Cardiac septum (tissue), 1 donor: ENCODE results near the gene FXYD6. TPM values are rescaled to one million over a fixed set of nuclear protein-coding genes. Genes with fewer than 3 reads are reported as not detected.

Source experiments
- DNase-seq: peaks from one replicate; pipeline ENCODE4 v3.0.0-alpha.2; 2020; ENCODE audit warnings: low spot score
- intact Hi-C: fragments of 100-400 bp; cut with DNase I; formaldehyde crosslinking; loops from one replicate; pipeline ENCODE4 v1.14.0; 2022
- total RNA-seq: library from RNA; stranded (reverse); fragmentation: NEBNext Ultra II Directional; extraction: Animal tissue kit (Norgen Biotek cat#: 25700); gene quantifications from one replicate; pipeline ENCODE4 v1.2.1, GENCODE V29; 2021
- donor health status: DM: no; HTN: no; CAD: no.

Gene FXYD6
- total RNA-seq, 1 donor from 2014 or later, result 28.0 TPM

DNA sequence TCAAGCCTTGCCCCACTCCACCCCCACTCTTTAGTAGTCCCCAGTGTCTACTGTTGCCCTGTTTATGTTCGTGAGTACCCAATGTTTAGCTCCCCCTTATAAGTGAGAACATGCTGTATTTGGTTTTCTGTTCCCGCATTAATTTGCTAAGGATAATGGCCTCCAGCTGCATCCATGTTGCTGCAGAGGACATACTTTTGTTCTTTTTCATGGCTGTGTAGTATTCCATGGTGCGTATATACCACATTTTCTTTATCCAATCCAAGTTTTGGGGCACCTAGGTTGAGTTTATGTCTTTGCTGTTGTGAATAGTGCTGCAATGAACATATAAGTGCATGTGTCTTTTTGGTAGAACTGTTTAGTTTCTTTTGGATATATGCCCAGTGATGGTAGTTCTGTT, 16.2 kb upstream of the FXYD6 start:
- intact Hi-C loops, result no loop called here

DNA sequence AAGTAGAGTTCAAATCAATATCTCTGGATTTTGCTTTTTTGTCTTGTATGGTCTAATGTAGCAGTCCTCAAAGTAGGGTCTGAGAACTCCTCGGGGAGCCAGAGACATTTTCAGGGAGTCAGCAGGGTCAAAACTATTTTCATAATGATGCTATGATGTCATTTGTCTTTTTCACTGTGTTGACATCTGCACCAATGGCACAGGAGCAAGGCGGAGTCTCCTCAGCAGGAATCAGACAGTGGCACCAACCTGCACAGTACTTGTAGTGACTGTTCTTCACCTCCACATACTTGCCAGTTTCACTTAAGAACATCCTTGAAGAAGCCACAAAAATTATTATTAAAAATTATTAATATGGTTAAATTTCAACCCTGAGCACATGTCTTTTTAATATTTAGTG, 14.9 kb upstream of the FXYD6 start:
- DNase-seq, result no peak
- intact Hi-C loops, result no loop called here

More for the DNA sequence above, 16.2 kb upstream of the FXYD6 start:
- peak; percentile 5 for DNase-seq

DNA sequence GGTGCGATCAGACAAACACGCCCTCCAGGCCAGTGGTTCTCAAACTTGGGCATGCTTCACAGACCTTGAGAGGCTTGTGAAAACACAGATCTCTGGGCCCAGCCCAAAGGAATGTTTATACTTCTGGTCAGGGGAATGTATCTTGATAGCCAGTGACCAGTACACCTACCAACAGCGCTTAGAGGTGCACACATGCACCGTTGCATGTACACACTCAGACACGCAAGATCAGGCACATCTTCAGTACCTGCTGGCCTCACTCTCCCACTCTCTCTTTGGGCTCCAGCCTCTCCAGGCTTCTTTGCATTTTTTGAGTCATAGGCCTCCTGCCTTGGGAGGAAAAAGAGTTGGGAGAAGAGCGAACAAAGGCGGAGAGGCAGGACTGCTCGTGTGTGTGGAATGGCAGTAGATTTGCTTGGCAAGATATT, 11.7 kb upstream of the FXYD6 start:
- intact Hi-C loops, result no loop called here
- DNase-seq, result no peak

DNA sequence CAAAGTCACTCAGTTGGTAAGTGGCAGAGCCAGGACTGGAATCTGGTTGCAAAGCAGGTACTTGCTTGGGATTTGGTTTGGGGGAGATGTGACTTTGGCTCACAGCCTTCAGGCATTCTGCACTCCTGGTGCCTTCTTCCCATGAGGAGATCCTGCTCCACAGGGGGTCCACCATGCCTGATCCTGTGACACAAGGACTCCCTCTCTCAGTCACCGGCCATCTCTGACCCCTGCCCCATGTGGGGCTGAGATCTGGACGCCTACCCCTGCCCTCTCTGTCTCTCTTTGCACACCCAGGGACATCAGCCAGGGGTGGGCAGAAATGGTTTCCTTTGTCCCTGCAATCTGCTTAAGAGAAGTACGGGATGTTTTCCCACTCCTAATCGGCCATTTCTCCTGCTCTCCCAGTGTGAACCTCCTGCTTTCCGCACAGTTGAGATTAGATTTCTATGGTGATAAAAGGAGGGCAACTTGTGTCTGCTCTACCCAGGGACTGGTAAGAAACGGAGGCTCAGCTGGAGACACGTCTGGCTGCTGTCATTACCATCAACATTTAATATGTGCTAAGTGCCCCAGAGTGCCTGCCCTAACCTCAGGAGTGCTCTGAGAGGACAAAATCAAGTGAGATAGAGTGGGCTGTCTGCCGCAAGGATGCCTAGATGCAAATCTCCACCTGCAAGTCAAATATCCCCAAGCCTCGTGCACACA, 11.1 kb upstream of the FXYD6 start:
- DNase-seq, result no peak

DNA sequence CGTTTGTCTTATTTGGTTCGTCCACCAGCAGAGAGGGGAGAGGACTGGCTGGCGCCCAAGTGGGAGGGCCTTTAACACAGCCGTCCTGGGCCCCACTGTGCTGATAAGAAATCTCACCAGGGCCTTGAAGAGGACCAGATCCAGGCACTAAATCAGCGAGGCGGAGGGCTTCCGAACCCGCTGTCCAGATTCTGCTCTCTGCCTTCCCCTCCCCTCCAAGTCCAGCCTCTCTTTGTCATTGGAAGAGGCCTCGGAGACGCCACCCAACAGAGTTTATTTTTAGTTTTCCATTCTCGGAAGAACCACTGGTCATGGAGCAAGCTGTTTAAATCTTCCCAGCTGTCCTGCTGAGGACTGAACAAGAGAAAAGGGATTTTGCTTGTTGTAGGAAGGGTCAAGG, 9.3 kb upstream of the FXYD6 start:
- intact Hi-C loops, result no loop called here
- peak; percentile 84 for DNase-seq

More for the DNA sequence above, 11.1 kb upstream of the FXYD6 start:
- intact Hi-C loops, result no loop called here

DNA sequence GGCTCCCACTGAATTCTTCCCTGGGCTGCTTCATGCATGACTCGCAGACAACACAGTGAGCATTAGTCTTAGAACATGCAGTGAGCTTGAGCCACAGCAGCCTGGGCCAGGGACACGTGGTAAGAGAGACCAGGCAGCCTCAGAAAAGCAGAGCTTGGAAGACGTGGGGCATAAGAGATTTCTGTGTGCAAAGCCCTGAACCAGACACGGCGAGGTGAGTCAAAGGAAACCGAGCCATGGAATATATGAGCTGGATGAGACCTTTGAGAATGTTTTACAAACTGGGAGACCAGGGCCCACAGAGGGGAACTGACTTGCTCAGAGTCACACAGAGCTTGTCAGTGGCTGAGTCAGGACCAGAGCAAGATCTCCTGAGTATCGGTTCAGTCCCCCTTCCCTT, 8.5 kb upstream of the FXYD6 start:
- intact Hi-C loops, result no loop called here
- no peak for DNase-seq

DNA sequence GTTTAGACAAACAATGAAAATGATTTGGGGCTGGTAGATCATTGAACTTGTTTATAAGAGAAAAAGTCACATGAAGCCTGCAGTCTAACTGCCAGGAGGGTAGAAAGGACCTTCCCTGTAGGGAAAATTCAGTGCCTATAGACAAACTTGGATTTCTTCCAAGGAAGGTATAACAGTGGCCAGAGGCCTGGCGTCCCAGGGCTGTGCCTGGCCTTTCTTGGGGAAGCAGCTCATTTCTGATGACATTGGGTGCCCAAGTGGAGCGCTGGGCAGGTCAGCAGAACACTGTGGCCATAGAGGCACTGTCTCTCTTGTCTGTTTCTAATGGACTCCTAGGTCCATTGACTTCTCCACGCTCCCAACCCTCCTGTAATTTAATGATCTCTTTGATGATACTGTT, 6.6 kb upstream of the FXYD6 start:
- intact Hi-C loops, result no loop called here
- no peak for DNase-seq

DNA sequence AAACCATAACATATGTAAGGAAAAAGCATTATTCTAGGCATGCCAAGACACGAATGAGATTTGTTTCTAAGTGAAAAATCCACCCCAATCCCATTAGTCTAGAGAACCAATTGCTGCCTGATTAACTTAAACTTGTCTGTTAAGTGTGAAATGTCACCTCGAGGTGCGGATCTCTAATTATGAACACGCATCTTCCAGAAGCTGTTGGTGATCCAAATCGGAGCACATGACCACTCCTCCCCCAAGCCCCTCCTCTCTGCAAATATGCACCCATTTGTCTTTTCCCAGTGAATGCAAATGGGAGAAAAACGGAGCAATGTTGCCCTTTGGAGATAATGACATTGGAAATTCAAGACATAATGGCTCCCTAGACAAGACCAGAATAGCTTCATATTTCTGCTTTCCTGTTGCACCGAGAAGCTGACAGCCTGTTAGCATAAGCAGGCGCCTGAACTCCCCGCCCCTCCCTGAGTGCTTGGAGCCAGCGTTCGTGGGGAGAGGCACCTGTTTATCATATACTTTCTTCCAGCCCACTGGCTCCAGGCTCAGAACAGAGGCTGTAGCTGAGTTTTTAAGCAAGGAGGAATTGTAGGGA, 6.0 kb upstream of the FXYD6 start:
- intact Hi-C loops, result no loop called here
- DNase-seq, result no peak

DNA sequence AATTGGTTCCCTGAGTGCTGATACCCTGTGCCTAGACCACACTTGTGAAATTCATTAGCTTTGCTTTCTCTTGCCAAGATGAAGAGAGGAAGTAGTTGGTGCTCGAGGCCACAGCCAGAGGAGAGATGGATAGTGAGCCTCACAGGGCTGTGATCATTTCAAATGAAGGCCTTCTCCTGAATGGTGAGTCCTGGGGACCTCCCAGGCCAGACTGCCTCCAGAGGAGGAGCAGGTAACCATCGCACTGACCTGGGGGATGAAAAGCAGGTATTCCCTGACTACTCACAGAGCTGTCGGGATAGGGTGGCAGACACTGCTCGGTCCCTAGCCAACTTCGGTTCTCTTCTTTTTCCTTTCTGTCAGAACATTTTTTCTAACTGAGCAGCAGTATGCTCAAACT, 4.8 kb upstream of the FXYD6 start:
- no peak for DNase-seq
- intact Hi-C loops, result no loop called here

DNA sequence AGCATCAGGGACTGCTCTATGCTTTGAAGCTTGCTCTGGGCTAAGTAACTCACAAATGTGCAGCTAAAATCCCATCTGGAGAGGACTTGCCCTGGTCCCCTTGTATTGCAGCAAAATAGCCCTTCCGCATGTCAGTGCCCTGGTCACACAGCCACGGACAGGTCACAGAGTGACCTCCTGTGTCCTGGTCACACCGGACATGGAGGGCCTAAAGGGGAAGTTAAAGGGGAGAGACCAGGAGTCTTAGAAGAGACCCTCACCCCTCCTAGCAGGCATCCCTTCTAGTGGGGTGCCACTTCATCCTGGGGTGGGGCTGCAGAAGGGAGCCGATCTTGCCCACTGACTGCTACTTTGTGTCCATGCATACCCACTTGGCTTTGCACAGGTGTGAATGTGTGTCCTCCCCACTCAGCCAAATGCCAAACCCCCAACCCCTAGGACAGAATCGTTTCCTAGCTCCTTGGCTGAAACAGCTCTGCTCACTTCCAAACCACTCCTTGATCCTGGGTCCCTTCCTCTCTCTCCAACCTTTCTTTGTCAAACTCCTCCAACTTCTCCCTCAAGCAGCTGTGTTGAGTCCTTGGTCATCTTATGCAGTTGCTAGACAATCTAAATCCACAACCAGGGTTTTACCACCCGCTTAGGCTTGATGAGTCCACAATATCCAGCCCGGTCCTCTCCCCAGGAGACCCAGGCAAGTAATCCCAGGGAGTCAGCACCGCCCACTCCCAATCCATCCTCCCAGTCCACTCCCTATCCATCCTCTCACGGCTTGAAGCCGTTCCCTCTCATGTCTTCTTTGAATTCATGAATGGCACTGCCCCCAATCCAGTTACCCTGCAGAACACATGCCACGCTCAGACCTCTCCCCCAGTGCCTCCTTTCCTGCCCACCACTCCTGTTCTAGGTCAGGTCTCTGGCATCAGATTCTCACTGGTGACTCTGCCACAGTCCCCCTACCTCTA, 3.3 kb upstream of the FXYD6 start:
- DNase-seq, result no peak
- intact Hi-C loops, result no loop called here

DNA sequence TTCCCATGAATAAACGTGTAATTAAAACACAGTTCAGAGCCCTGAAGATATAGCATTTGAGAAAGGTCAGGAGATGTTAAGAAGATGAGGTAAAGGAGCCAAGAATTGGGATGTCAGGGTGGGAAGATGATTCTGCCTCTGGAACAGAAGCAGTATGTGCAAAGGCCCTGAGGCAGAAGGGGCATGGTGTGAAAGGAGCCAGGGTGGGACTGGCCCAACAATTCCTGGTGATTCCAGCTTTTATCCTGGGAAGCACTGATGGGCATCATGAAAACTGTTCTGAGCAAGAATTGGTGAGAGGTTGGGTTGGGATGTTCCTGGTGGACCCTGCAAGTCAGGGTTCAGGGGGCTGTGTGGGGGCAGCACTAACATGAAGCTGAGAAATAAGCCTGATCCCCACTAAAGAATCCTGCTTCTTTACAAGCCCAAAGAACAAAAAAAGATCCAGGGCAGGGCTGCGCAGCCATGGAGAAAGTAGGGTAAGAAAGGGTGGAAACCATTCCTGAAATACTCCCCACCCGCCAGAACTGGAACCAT, 2.5 kb upstream of the FXYD6 start:
- no peak for DNase-seq
- intact Hi-C loops, result no loop called here

DNA sequence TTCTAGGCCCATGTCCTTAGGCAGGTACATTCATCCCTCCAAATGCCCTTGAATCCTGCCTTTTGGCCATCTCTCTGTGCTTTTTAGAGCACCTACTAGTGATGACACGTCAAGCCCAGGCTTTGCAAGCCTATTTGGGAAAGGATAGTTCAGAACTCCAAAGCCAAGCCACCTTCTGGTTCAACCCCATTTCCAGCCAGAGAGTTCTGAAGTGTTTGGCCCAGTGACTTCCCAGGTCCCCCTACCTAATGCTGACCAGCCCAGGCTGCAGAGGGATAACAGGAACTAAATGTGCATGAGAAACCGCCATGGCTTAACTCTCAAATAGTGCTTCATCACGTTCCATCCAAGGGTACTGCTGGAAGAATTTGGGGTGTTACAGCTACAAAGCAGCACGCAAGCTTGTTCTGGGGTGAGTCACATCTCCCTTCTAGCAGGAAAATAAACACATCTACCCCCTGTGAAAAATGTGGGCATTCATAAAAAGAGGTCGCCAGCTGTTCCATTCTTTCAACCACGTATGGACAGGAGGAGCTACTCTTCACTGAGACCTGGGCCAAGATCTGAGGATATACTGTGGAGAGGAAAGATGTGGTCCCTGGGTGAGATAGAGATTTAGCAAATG, 2.0 kb upstream of the FXYD6 start:
- no peak for DNase-seq
- intact Hi-C loops, result no loop called here

DNA sequence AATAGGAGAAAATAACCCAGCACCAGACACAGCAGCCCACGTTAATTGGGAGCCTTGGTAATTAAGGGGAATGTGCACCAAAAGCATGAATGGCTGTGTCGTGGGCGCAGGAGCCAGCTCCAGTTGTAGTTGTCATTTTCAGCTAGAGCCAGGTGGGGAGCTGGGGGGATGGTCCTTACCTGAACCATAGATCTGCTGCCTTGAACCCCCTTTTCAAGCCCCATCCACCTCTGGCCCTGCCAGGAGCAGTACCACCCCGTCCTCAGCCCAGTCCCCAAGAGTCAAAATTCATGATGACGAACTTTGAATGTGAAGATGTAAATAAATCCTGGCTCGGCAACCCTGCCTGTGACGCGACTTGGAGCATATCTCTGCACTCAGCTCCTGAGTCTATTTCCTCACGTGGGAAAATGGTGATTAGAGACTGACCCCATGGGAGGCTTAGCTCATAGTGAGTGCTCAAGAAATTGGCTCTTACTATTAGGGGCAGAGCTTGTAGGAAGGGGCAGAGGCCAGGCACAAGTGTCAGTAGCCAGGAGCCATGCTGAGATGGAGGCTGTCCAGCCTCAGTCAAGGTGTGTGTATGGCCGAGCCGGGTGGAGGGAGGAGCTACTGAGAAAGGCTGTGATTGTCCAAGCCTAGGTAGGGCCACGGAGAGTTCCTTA, 794 bp upstream of the FXYD6 start:
- intact Hi-C loops, result no loop called here
- no peak for DNase-seq

DNA sequence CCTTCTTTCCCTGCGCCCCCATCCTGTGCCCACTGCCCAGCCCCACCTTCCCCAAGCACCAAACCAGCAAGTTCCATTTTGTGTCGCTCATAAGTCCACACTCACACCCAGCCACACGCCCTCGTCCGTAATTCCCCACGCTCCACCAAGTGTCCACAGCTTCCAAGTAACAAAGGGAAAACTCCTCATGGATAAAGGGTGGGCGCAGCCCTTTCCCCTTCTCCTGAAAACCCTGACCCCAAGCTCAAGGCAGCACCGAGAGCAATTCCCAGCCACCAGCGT, 458 bp downstream of the FXYD6 start:
- intact Hi-C loops, result no loop called here

DNA sequence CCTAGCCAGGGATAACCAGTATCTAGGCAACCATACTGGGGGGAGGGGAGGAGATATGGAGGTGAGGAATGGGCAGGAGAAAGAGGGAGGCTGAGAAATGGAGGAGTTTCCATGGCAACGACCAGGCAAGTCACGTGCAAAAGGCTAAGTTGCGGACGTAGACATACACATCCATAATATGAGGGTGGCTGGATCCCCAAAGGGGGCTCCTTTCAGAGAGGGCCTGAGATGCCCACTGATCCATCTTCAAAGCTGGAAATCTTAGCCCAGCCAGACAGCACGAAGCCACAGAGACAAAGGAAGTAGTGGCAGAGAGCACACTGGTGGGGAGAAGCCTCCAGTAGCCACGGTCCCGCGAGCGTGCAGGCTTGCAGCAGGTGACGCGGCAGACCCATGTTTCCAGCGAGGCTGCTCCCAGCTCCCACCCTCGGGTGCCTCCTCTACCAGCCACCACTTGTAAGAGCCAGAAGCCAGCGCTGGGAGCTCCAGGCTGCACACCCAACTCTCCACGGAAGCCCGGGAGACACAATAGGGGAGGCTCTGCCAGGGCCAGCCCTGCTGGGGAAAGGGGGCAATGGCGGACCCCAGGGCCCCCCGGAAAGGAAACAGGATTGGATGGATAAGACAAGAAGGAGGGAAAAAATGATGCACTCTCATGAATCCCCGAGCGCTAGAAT, 938 bp downstream of the FXYD6 start:
- intact Hi-C loops, result no loop called here
- no peak for DNase-seq

More for the DNA sequence above, 458 bp downstream of the FXYD6 start:
- DNase-seq, result no peak

DNA sequence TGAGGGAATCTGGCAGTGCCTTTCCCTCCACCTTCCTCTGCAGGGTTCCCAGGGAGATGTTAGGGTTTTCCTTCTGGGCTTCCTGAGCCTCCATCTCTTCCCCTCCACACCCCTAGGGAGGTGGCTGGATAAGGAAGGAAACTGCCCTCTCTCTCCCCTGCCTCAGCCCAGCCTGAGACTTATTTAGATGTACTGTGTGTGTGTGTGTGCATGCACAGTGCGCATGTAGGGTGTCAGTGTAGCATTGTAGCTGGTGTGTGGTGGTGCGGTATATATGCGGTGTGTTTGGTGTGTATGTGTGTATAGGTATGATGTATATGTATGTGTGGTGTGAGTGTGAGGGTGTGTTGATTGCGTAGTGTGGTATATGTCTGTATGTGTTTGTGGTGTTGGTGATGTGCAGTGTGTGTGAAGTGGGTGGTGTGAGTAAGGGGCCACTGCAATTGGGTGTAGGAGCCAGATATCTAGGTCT, 1.5 kb downstream of the FXYD6 start:
- no peak for DNase-seq
- intact Hi-C loops, result no loop called here

DNA sequence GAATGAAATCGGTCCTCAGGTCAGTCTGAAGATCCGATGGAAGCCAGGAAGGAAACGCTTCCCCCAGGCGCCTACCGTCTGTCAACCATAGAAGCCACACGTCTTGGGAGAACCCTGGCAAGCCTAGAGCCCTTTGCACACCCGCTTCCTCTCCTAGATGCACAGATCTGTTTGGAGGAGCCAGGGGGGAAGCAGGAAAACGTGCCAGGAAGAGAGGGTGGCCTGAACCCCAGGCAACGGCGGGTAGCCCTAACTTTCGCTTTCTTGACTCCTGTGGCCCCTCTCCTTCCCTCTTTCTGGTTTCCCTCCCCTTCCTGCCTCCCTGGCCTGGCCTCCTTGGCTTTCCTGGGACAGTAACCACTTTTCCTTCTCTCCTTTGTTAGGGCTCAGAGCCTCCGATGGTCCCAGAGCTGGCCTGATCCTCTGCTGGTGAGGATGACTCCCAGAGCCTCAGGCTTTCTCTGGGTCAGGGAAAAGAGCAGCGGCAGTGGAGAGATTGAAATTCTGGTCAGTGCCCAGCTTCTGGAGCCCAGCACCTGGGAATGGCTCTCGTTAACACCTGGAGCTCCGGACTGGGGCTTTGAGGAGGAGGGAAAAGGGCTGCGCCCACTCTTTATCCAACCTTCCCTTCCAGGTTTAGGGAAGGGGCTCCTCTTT, 2.1 kb downstream of the FXYD6 start:
- intact Hi-C loops, result no loop called here

DNA sequence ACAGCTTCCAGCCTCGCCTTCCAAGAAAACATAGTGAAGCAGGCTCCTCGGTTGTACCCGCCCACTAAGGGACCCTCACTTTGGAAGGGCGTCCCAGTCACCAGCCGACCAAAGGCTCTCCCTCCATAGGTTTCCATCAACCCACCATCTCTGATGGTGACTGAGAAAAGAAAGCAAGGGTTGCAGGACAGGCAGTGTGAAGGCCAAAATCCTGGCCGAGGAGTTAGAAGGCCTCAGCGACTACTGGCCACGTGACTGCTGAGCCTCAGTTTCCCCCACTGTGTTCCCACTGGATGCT, 2.7 kb downstream of the FXYD6 start:
- intact Hi-C loops, result no loop called here

More for the DNA sequence above, 2.1 kb downstream of the FXYD6 start:
- no peak for DNase-seq

More for the DNA sequence above, 2.7 kb downstream of the FXYD6 start:
- no peak for DNase-seq
